SKM-1 treated with dmso at 0.1 percent for 144 hours (cell line): ENCODE measurements around the gene CFAP46.
"Not testable (repeated sequence)": the region's sequence is repeated elsewhere in the genome, so short reads cannot be mapped to it uniquely, and the experiment has no call there.

Source experiments
- DNase-seq: peaks from one replicate; lab custom pipeline; 2025; ENCODE audit not compliant: unreplicated experiment; lab: John Stamatoyannopoulos, UW

CFAP46 gene

DNA sequence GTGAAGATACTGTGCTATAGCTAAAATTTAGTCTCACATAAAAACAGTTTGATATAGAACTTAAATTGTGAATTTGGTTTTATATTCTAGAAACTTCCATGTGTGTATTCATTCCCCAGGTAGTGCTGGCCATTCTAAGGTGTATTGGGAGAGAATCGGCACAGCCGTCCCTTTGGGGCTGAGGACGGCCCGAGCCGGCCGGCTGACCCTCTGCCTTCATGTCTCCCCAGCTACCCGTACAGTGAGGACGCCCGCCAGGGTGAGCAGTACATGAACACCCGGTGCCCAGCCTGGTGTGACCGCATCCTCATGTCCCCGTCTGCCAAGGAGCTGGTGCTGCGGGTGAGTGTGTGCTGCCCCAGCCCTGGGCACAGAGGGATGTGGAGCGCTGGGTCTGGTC, 164.9 kb downstream of the CFAP46 start:
- DNase-seq = no peak

GRCh38 chr10:132776821-132777220, 165.5 kb downstream of the CFAP46 start:
- DNase-seq = no peak

DNA sequence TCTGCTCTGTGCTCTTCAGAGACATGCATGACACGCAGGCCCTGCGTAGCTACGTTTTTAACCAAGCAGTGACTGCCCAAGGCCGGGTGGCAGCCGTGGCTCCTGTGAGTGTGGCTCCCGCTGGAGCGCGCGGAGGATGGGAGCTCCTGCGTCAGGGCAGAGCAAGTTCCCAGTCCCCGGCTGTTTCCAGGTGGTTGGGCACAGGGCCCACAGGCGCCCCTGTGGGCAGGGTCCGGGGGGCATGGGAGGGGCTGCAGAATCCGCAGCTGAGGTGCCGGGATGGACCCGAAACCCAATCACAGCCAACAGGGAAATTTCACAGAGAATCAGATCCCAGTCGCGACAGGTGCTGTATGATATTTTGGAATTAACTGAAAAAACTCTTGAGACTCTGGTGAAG, 166.2 kb downstream of the CFAP46 start:
- no peak for DNase-seq

- DNase-seq = no peak
Observed at GRCh38 chr10:132774902-132775863, 167.2 kb downstream of the CFAP46 start.

DNA sequence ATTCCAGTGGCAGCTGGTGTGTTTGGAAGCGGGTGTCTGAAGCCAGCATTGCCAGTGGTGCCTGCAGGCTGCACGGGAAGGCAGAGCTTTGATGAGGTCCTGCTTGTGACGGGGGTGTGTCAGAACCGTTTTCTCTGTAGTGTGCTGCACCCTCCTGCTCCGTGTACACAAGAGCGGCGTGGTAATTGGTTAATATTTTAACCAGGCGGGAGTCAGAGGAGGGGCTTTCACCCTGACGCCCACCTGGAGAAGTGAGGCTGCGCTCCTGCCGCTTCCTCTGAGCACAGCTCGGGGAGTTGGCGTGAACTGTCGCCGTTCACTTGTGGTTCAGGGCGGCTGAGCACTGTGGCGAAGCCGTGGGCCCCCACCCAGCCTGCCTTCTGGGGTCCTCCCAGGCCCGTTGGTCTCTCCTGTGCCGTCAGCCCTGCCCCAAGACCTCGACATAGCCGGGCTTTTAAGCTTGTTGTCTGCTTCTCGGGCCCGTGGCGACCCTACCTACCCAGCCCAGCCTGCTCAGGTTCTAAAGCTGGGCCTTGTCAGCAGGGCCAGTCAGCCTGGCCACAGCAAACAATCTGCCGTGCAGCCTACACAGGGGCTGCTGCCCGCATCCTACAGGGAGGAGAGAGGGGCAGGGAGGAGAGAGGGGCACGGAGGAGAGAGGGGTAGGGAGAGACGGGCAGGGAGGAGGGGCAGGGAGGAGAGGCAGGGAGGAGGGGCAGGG, 168.0 kb downstream of the CFAP46 start:
- no peak for DNase-seq

GRCh38 chr10:132772816-132773215, 169.6 kb downstream of the CFAP46 start:
- DNase-seq = not testable (repeated sequence)

DNA sequence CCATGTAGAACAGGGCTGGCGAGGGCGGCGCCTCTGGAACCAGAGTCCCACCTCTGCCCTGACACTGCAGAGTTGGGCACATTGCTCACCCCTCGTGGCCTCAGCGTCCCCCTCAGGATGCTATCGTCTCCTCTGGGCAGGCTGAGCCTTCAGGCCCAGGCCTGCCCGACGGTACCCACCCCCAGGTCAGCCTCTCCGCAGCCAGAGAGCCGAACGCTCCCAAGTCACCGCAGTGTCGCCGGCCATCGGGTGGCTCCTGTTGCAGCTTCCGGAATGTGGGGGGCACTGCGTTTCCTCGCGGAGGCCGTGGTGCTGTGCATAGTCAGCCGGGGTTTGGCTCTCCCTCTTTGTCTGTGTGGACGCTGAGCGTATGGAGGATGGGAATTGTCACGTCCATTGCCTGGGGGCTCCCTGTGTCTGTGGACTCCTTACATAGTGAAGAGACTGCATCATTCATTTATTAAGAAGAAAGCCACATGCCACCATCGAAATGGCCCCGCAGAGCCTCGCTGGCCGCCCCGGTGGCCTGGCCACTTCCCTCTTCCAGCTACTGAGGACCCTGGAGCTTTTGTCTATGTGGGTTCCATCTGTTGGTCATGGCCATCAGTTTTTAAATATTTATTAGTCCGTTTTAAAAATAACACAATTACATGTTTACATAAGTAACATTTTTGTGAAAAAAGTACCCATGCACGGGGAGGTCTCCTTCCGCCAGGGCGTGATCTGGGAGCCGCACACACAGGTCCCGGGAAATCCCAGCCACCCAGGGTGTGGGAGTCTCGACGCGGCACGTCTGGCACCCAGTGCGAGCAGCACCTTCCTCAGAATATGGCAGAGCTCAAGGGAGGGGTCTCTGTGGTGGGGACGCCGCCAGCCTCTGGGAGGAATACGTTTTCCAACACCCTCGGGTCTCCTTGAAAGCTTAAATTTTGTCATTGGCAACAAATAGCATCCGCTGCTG, 172.0 kb downstream of the CFAP46 start:
- DNase-seq = no peak

- no peak for DNase-seq
Observed at GRCh38 chr10:132768346-132769248, 173.8 kb downstream of the CFAP46 start.

- no peak for DNase-seq
Observed at GRCh38 chr10:132766291-132766690, 176.1 kb downstream of the CFAP46 start.

DNA sequence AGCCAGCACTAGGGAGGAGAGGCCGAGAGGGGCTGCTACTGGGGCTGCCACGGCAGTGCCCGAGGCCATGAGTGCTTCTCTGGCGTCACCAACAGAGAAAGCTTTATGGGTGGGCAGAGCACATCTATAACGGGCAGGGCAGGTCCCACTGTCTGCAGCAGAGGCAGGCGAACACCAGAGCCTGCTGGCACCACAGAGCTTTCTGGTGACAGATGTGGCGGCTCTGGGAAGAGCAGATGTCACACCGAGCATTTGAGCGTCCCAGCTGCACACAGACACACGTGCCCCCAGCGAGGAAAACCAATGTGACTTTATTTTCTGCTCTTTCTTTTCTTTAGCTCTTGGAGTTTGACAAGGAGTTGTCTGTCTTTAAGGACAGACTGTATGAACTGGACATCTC, 176.9 kb downstream of the CFAP46 start:
- no peak for DNase-seq

GRCh38 chr10:132764108-132764507, 178.3 kb downstream of the CFAP46 start:
- no peak for DNase-seq

DNA sequence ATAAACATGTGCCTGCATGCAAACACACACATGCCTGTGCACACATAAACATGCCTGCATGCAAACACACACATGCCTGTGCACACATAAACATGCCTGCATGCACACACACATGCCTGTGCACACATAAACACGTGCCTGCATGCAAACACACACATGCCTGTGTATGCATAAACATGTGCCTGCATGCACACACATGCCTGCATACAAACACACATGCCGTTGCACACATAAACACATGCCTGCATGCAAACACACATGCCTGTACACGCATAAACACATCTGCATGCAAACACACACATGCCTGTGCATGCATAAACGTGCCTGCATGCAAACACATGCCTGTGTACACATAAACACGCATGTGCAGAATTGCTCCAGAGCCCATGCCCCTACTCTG, 178.8 kb downstream of the CFAP46 start:
- DNase-seq = no peak

GRCh38 chr10:132762267-132762666, 180.1 kb downstream of the CFAP46 start:
- no peak for DNase-seq

DNA sequence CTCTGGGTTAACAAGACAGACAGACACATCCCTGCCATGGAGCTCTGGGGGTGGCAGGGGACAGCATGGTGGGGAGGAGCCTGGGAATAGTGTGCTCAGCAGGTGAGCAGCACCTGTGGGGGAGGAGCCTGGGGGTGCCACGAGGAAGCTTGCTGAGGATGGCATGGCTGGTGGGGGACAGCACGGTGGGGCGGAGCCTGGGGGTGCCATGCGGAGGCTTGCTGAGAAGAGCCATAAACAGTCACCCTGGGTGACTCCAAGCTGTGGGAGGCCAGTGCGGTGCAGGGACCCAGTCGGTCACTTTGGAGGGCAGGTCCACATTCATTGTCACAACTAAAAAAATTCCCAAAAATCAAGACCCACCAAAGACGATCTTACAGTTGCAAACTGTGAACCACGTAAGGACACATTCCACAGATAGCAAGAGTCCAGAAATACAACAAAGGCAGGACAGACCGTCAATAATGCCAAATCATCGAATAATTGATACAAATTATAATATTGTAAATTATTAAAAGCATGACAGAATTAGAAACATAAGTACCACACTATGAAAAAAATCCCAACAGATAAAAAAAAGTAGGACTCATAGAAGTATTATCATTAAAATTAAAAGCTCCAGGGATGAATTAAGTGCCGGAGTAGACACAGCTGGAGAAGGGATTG, 180.8 kb downstream of the CFAP46 start:
- DNase-seq = no peak

GRCh38 chr10:132758865-132759264, 183.5 kb downstream of the CFAP46 start:
- DNase-seq = no peak
